SK-N-SH treated with all-trans-retinoic acid at 6 μM for 48 hours (cell line): Measurements from ENCODE around the gene SEH1L.
"Not testable (repeated sequence)": the region's sequence is repeated elsewhere in the genome, so short reads cannot be mapped to it uniquely, and the experiment has no call there.

Experiments used
- ATAC-seq: fragments of 200-7000 bp; cut with Tn5 transposase; 3 replicates; pipeline ENCODE4 v1.9.1; 2020; ENCODE audit warnings: mild to moderate bottlenecking, moderate library complexity
- ARNTL ChIP-seq: fragments of 450-650 bp; formaldehyde crosslinking; IDR thresholded peaks from 2 replicates; pipeline ENCODE4 v1.5.0; 2020; ENCODE audit warnings: low read depth, mild to moderate bottlenecking, moderate library complexity, borderline replicate concordance
- BACH2 ChIP-seq: fragments of 250-450 bp; sonication (Bioruptor Pico); IDR thresholded peaks from 2 replicates; pipeline ENCODE4 v1.9.0; 2021; ENCODE audit warnings: mild to moderate bottlenecking, borderline replicate concordance
- CSDC2 ChIP-seq: fragments of 250-450 bp; sonication (Bioruptor Pico); IDR thresholded peaks from 2 replicates; pipeline ENCODE4 v1.5.0; 2020; ENCODE audit warnings: mild to moderate bottlenecking, moderate library complexity
- CSRNP3 ChIP-seq: fragments of 250-450 bp; sonication (Bioruptor Pico); IDR thresholded peaks from 2 replicates; pipeline ENCODE4 v1.5.1; 2021; ENCODE audit warnings: mild to moderate bottlenecking, moderate library complexity
- GLIS3 ChIP-seq: fragments of 250-450 bp; sonication (Bioruptor Pico); IDR thresholded peaks from 2 replicates; pipeline ENCODE4 v1.5.0; 2020; ENCODE audit warnings: mild to moderate bottlenecking, moderate library complexity
- ISL1 ChIP-seq: fragments of 250-450 bp; sonication (Bioruptor Pico); IDR thresholded peaks from 2 replicates; pipeline ENCODE4 v2.1.2; 2022; ENCODE audit warnings: mild to moderate bottlenecking, moderate library complexity
- OSR1 ChIP-seq: fragments of 250-450 bp; sonication (Bioruptor Pico); IDR thresholded peaks from 2 replicates; pipeline ENCODE4 v1.8.0; 2022; ENCODE audit warnings: moderate library complexity, mild to moderate bottlenecking, inconsistent platforms
- PATZ1 ChIP-seq: fragments of 250-450 bp; sonication (Bioruptor Pico); IDR thresholded peaks from 2 replicates; pipeline ENCODE4 v1.8.0; 2020; ENCODE audit warnings: mild to moderate bottlenecking, moderate library complexity, borderline replicate concordance
- PPARA ChIP-seq: fragments of 250-450 bp; sonication (Bioruptor Pico); IDR thresholded peaks from 2 replicates; pipeline ENCODE4 v1.5.0; 2020; ENCODE audit warnings: mild to moderate bottlenecking, borderline replicate concordance
- SNAI2 ChIP-seq: fragments of 250-450 bp; sonication (Bioruptor Pico); IDR thresholded peaks from 2 replicates; pipeline ENCODE4 v1.5.0; 2020; ENCODE audit warnings: mild to moderate bottlenecking, moderate library complexity
- TCF4 ChIP-seq: fragments of 250-450 bp; sonication (Bioruptor Pico); IDR thresholded peaks from 2 replicates; pipeline ENCODE4 v1.8.0; 2021; ENCODE audit warnings: mild to moderate bottlenecking, moderate library complexity, borderline replicate concordance
- ZC3H10 ChIP-seq: fragments of 250-450 bp; sonication (Bioruptor Pico); IDR thresholded peaks from 2 replicates; pipeline ENCODE4 v1.5.1; 2021; ENCODE audit warnings: mild to moderate bottlenecking, moderate library complexity
- ZFP3 ChIP-seq: fragments of 250-450 bp; sonication (Bioruptor Pico); IDR thresholded peaks from 2 replicates; pipeline ENCODE4 v1.5.0; 2020; ENCODE audit warnings: mild to moderate bottlenecking, moderate library complexity
- ZFP30 ChIP-seq: fragments of 450-650 bp; formaldehyde crosslinking; IDR thresholded peaks from 2 replicates; pipeline ENCODE4 v1.5.0; 2022; ENCODE audit warnings: mild to moderate bottlenecking, moderate library complexity
- ZNF565 ChIP-seq: fragments of 450-650 bp; formaldehyde crosslinking; conservative IDR thresholded peaks from 2 replicates; pipeline ENCODE4 v1.5.0; 2020; ENCODE audit warnings: low read depth, mild to moderate bottlenecking, moderate library complexity
- ZNF8 ChIP-seq: fragments of 450-650 bp; formaldehyde crosslinking; IDR thresholded peaks from 2 replicates; pipeline ENCODE4 v1.5.0; 2020; ENCODE audit warnings: mild to moderate bottlenecking, moderate library complexity
- TF ChIP-seq, protein P1 (sequence below): fragments of 250-450 bp; sonication (Bioruptor Pico); IDR thresholded peaks from 2 replicates; pipeline ENCODE4 v1.5.1; 2020; ENCODE audit warnings: low read depth, mild to moderate bottlenecking, moderate library complexity
- TF ChIP-seq, protein P2 (sequence below): fragments of 250-450 bp; sonication (Bioruptor Pico); IDR thresholded peaks from 2 replicates; pipeline ENCODE4 v1.5.0; 2020; ENCODE audit warnings: mild to moderate bottlenecking, moderate library complexity

Gene SEH1L

GRCh38 chr18:12975488-12975887 lies 27.7 kb downstream of the SEH1L start (continued):
- TF ChIP-seq, protein P1, sequence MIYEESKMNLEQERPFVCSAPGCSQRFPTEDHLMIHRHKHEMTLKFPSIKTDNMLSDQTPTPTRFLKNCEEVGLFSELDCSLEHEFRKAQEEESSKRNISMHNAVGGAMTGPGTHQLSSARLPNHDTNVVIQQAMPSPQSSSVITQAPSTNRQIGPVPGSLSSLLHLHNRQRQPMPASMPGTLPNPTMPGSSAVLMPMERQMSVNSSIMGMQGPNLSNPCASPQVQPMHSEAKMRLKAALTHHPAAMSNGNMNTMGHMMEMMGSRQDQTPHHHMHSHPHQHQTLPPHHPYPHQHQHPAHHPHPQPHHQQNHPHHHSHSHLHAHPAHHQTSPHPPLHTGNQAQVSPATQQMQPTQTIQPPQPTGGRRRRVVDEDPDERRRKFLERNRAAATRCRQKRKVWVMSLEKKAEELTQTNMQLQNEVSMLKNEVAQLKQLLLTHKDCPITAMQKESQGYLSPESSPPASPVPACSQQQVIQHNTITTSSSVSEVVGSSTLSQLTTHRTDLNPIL (CRISPR knock-in tag) = no peak
- TF ChIP-seq ZNF565 (CRISPR knock-in tag) = no peak

DNA sequence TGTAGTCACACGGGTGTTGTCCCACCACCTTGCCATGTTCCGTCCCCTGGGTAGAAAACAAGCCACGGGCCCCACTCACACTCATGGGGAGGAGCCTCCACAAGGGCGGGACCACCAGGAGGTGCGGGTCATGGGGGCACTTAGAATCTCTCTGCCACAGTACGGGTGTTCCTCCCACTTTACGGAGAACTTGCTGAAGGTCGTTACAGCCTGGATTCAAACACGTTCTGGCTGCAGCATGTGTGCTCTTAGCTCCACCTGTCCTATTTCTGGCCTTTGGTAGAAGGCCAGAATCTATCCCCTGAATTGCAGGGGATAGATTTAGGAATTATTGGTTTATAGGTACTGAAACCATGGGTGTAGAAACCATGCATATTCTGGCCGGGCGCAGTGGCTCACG lies 28.5 kb downstream of the SEH1L start:
- no peak for TF ChIP-seq GLIS3
- TF ChIP-seq ZC3H10 (CRISPR knock-in tag) = no peak
- TF ChIP-seq CSRNP3 (CRISPR knock-in tag) = no peak
- no peak for TF ChIP-seq ZNF565 (CRISPR knock-in tag)
- TF ChIP-seq ZNF8 = no peak
- no peak for TF ChIP-seq OSR1 (CRISPR knock-in tag)
- no peak for TF ChIP-seq PATZ1 (CRISPR knock-in tag)
- TF ChIP-seq SNAI2 (CRISPR knock-in tag) = no peak
- no peak for TF ChIP-seq BACH2 (CRISPR knock-in tag)
- TF ChIP-seq ZFP3 (CRISPR knock-in tag) = no peak
- TF ChIP-seq, protein P1 (CRISPR knock-in tag) = no peak
- TF ChIP-seq CSDC2 = no peak
- no peak for TF ChIP-seq ZFP30
- no peak for TF ChIP-seq ISL1 (CRISPR knock-in tag)
- no peak for TF ChIP-seq TCF4 (CRISPR knock-in tag)
- TF ChIP-seq, all 23 proteins: peak for 0
- no peak for ATAC-seq

DNA sequence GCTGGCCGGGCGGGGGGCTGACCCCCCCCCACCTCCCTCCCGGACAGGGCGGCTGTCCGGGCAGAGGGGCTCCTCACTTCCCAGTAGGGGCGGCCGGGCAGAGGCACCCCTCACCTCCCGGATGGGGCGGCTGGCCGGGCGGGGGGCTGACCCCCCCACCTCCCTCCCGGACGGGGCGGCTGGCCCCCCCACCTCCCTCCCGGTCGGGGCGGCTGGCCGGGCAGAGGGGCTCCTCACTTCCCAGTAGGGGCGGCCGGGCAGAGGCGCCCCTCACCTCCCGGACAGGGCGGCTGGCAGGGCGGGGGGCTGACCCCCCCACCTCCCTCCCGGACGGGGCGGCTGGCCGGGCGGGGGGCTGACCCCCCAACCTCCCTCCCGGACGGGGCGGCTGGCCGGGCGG lies 32.3 kb downstream of the SEH1L start:
- ATAC-seq = not testable (repeated sequence)

GRCh38 chr18:12989397-12990122 lies 41.7 kb downstream of the SEH1L start:
- no peak for ATAC-seq

More at GRCh38 chr18:12989397-12990122, 41.7 kb downstream of the SEH1L start:
- TF ChIP-seq BACH2 (CRISPR knock-in tag) (no peak), ZC3H10 (CRISPR knock-in tag) (no peak), PPARA (no peak), ZFP30 (no peak), ZFP3 (CRISPR knock-in tag) (no peak), CSDC2 (no peak), ARNTL (CRISPR knock-in tag) (no peak), PATZ1 (CRISPR knock-in tag) (no peak)
- TF ChIP-seq, protein P1 (CRISPR knock-in tag) = no peak
- TF ChIP-seq, protein P2, sequence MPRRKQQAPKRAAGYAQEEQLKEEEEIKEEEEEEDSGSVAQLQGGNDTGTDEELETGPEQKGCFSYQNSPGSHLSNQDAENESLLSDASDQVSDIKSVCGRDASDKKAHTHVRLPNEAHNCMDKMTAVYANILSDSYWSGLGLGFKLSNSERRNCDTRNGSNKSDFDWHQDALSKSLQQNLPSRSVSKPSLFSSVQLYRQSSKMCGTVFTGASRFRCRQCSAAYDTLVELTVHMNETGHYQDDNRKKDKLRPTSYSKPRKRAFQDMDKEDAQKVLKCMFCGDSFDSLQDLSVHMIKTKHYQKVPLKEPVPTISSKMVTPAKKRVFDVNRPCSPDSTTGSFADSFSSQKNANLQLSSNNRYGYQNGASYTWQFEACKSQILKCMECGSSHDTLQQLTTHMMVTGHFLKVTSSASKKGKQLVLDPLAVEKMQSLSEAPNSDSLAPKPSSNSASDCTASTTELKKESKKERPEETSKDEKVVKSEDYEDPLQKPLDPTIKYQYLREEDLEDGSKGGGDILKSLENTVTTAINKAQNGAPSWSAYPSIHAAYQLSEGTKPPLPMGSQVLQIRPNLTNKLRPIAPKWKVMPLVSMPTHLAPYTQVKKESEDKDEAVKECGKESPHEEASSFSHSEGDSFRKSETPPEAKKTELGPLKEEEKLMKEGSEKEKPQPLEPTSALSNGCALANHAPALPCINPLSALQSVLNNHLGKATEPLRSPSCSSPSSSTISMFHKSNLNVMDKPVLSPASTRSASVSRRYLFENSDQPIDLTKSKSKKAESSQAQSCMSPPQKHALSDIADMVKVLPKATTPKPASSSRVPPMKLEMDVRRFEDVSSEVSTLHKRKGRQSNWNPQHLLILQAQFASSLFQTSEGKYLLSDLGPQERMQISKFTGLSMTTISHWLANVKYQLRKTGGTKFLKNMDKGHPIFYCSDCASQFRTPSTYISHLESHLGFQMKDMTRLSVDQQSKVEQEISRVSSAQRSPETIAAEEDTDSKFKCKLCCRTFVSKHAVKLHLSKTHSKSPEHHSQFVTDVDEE (CRISPR knock-in tag) = no peak
